ENCODE results near the gene COL4A1. TPM values are rescaled to one million over a fixed set of nuclear protein-coding genes. Genes with fewer than 3 reads are reported as not detected.

COL4A1 gene
- total RNA-seq, 2 donors from 2014 or later = 505 to 852 TPM

DNA sequence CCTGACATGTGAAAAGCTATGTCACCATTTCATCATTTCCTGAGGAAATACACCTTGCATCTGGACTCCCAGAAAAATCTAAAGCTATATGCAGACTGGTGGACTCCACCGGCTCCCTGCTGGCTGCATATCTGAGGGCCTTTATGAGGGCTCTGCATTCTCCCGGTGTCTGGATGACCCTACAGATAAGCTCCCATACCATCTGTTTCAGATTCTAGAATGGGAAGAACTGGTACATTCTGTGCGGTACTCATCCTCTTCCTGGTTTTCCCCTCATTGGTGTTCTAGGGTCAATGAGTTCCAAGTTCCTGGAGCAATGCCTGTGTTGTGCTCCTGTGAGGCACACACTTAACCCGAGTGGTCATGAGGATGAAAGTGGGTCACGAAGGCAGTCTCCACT lies 60.4 kb downstream of the COL4A1 start:
- Histone ChIP-seq H3K9me3 (no peaks in the 10 kb centered on the region), H3K27ac (peak overlapping the region; percentile 70 to 79), H3K27me3 (replicated peaks; ENCODE audit: insufficient read depth) (no peaks in the 10 kb centered on the region), H3K4me1 (ENCODE audit: control insufficient read depth in 1 of 2, low read depth in 2 of 2) (peaks cover 43 to 97% of the 10 kb centered on the region in 2 donors), H3K36me3 (no peaks in the 10 kb centered on the region), H3K4me3 (no peak overlapping the region)
- TF ChIP-seq, protein P1, sequence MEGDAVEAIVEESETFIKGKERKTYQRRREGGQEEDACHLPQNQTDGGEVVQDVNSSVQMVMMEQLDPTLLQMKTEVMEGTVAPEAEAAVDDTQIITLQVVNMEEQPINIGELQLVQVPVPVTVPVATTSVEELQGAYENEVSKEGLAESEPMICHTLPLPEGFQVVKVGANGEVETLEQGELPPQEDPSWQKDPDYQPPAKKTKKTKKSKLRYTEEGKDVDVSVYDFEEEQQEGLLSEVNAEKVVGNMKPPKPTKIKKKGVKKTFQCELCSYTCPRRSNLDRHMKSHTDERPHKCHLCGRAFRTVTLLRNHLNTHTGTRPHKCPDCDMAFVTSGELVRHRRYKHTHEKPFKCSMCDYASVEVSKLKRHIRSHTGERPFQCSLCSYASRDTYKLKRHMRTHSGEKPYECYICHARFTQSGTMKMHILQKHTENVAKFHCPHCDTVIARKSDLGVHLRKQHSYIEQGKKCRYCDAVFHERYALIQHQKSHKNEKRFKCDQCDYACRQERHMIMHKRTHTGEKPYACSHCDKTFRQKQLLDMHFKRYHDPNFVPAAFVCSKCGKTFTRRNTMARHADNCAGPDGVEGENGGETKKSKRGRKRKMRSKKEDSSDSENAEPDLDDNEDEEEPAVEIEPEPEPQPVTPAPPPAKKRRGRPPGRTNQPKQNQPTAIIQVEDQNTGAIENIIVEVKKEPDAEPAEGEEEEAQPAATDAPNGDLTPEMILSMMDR (IDR thresholded peaks at IDR 0.05) = no peak
- DNase-seq (ENCODE audit: low spot score) (no peak), ATAC-seq (ENCODE audit: insufficient number of reproducible peaks, low FRiP score, low read depth) (no peak)

DNA sequence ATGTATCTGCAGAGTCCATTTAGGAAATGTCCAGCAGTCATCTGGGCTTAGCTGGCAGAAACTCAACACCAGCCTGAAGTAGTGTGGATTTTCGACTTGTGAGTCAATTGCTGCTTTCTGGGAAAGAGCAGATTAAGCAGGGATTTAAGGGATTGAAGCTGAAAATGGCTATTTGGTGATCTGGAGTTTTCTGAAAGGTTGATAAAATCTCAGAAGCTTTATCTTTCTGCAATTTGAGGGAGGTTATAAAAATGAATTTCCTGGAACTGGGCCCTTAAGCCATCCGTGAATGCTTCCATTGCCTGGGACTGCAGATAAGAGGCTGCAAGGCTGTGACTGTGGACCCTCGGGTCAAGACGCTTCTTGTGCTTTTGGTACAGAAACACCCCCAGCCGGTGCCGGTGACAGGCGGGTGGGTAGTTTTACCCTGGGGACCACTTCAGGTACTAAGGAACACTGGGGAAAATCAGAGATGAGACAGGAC lies 61.5 kb downstream of the COL4A1 start:
- ATAC-seq (ENCODE audit: insufficient number of reproducible peaks, low FRiP score, low read depth) (no peak), DNase-seq (ENCODE audit: low spot score) (no peak)
- Histone ChIP-seq H3K36me3 (no peaks in the 10 kb centered on the region), H3K4me1 (ENCODE audit: control insufficient read depth in 1 of 2, low read depth in 2 of 2) (peaks cover 34 to 97% of the 10 kb centered on the region in 2 donors), H3K9me3 (no peaks in the 10 kb centered on the region), H3K27me3 (replicated peaks; ENCODE audit: insufficient read depth) (no peaks in the 10 kb centered on the region), H3K4me3 (no peak overlapping the region), H3K27ac (peak overlapping the region; percentile 61 to 79)
- TF ChIP-seq, protein P1 (IDR thresholded peaks at IDR 0.05) = no peak

DNA sequence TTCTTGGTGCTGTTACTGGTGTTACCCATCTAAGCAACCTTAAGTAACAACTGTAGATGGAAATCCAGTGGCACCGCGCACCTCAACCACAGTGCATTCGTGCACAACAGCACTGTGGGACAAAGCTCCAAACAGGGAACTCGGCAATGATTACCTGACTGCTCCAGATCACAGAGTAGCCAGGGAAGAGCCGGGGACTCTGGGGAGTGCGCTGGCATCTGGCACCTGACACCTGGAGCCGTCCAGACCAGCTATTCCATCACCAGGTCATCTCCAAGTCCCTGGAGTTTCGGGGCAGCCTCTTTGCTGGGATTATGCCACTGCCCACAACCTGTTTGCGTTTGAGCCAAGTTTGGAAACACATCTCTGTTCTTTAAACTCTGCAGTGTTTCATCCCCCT lies 62.0 kb downstream of the COL4A1 start:
- Histone ChIP-seq H3K27me3 (replicated peaks; ENCODE audit: insufficient read depth) (no peaks in the 10 kb centered on the region), H3K4me1 (ENCODE audit: control insufficient read depth in 1 of 2, low read depth in 2 of 2) (peaks cover 34 to 97% of the 10 kb centered on the region in 2 donors), H3K36me3 (no peaks in the 10 kb centered on the region), H3K9me3 (no peaks in the 10 kb centered on the region), H3K4me3 (no peak overlapping the region), H3K27ac (peak overlapping the region; percentile 61 to 79)
- no peak for DNase-seq (ENCODE audit: low spot score)
- TF ChIP-seq, protein P1 (IDR thresholded peaks at IDR 0.05) = no peak
- no peak for ATAC-seq (ENCODE audit: insufficient number of reproducible peaks, low FRiP score, low read depth)

DNA sequence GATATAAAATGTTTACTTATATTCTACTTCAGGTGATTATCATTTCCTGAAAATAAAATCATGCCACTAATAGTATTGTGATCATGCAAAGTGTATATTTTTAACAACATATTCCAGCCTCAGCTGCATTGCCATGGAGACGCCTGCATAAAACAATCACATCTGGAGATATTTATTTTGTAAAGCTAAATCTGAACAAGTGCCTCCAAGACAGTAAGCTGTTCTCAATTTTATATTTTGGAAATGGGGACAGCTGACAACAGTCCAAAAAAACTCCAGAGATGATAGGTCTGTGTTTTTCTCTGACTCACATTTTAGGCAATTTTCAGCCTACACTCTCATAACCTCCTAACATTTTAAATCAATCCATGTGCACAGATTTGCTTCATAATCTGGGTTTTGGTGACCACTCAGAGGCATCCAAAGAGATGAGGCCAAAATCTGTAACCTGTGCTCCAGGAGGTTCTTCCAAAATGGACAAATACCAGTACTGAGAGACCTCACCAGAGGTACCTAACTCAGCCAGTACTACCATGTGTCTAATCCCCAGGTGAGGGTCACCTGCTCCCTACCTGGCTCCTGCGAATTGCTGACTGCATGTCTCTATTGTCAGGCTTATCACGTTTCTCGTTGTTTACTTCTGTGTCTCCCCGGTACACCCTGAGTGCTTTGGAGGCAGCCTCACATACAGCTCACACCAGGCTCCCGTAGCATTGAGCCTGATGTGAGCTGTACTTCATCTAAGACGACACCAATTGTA lies 62.7 kb downstream of the COL4A1 start:
- Histone ChIP-seq H3K27ac (peak overlapping the region; percentile 61 to 79), H3K9me3 (no peaks in the 10 kb centered on the region), H3K4me1 (ENCODE audit: control insufficient read depth in 1 of 2, low read depth in 2 of 2) (peaks cover 34 to 97% of the 10 kb centered on the region in 2 donors), H3K27me3 (replicated peaks; ENCODE audit: insufficient read depth) (no peaks in the 10 kb centered on the region), H3K4me3 (no peak overlapping the region), H3K36me3 (no peaks in the 10 kb centered on the region)
- TF ChIP-seq, protein P1 (IDR thresholded peaks at IDR 0.05) = no peak
- ATAC-seq (ENCODE audit: insufficient number of reproducible peaks, low FRiP score, low read depth) (no peak), DNase-seq (ENCODE audit: low spot score) (no peak)

DNA sequence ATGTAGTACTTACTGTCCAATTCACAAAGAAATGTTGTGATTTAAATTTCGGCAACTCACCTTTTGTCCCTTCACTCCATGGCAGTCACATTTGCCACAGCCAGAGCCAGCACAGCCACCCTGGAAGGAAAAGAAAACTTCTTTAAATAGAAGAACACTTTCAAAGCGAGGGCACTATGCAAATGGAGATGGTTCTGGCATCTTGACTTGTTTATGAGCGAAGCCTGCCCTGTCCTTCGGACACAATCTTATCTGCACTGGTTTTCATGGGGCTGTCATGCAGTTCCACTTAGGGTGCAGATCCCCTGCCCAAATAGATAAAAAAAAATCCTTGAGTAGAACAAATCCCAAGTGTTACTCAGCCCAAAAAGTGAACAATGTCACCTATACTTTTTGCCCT lies 64.3 kb downstream of the COL4A1 start:
- DNase-seq (ENCODE audit: low spot score) (no peak), ATAC-seq (ENCODE audit: insufficient number of reproducible peaks, low FRiP score, low read depth) (no peak)
- Histone ChIP-seq H3K36me3 (no peaks in the 10 kb centered on the region), H3K9me3 (no peaks in the 10 kb centered on the region), H3K4me3 (no peak overlapping the region), H3K4me1 (ENCODE audit: control insufficient read depth in 1 of 2, low read depth in 2 of 2) (peaks cover 37 to 98% of the 10 kb centered on the region in 2 donors), H3K27me3 (replicated peaks; ENCODE audit: insufficient read depth) (no peaks in the 10 kb centered on the region), H3K27ac (peak overlapping the region; percentile 51 to 79)
- TF ChIP-seq, protein P1 (IDR thresholded peaks at IDR 0.05) = no peak
